Measurements from ENCODE around the gene RIMS4. TPM values are rescaled to one million over a fixed set of nuclear protein-coding genes. Genes with fewer than 3 reads are reported as not detected.

RIMS4 gene
- total RNA-seq, 2 experiments from 2014 or later, result not detected

- ChIA-PET CTCF (no interaction called here), POLR2A (no interaction called here)
- no peaks in the 10 kb centered on the region for H3K36me3 ChIP-seq (ENCODE audit: insufficient read depth, low read length)
- no peaks in the 10 kb centered on the region for H3K4me1 Mint-ChIP-seq (ENCODE audit: low read depth)
- ATAC-seq (ENCODE audit: poor library complexity), result no peak
- no peak overlapping the region for H3K4me3 Mint-ChIP-seq
- no peak overlapping the region for H3K27ac Mint-ChIP-seq
- no peak overlapping the region for H3K4me3 ChIP-seq (ENCODE audit: low read length)
- H3K9me3 Mint-ChIP-seq, result no peaks in the 10 kb centered on the region
- no peaks in the 10 kb centered on the region for H3K9me3 ChIP-seq (ENCODE audit: control insufficient read depth in 1 of 2, insufficient read depth in 1 of 2, low read length in 2 of 2)
- peaks cover 3 to 18% of the 10 kb centered on the region in 2 experiments for H3K27me3 ChIP-seq (ENCODE audit: control insufficient read depth in 1 of 2, insufficient read depth in 2 of 2, low read length in 2 of 2)
- H3K4me1 ChIP-seq (ENCODE audit: insufficient read depth, low read length), result no peaks in the 10 kb centered on the region
- intact Hi-C loops (cut with DNase I, micrococcal nuclease), result no loop called here
- H3K36me3 Mint-ChIP-seq (ENCODE audit: low read depth), result no peaks in the 10 kb centered on the region
- no peak for DNase-seq
- no peak overlapping the region for H3K27ac ChIP-seq (ENCODE audit: low read depth in 1 of 2, low read length in 2 of 2)
- peaks cover 24% of the 10 kb centered on the region for H3K27me3 Mint-ChIP-seq
- no peak for TF ChIP-seq CTCF (IDR thresholded peaks at IDR 0.05)
Measured at GRCh38 chr20:44788706-44789456, 21.5 kb downstream of the RIMS4 start.

- no peak overlapping the region for H3K4me3 ChIP-seq (ENCODE audit: low read length)
- no peak for DNase-seq
- Mint-ChIP-seq H3K4me3 (no peak overlapping the region), H3K27me3 (peaks cover 29% of the 10 kb centered on the region), H3K27ac (no peak overlapping the region), H3K9me3 (no peaks in the 10 kb centered on the region), H3K36me3 (ENCODE audit: low read depth) (no peaks in the 10 kb centered on the region), H3K4me1 (ENCODE audit: low read depth) (no peaks in the 10 kb centered on the region)
- peaks cover 3 to 18% of the 10 kb centered on the region in 2 experiments for H3K27me3 ChIP-seq (ENCODE audit: control insufficient read depth in 1 of 2, insufficient read depth in 2 of 2, low read length in 2 of 2)
- H3K4me1 ChIP-seq (ENCODE audit: insufficient read depth, low read length), result no peaks in the 10 kb centered on the region
- no peaks in the 10 kb centered on the region for H3K36me3 ChIP-seq (ENCODE audit: insufficient read depth, low read length)
- no peaks in the 10 kb centered on the region for H3K9me3 ChIP-seq (ENCODE audit: control insufficient read depth in 1 of 2, insufficient read depth in 1 of 2, low read length in 2 of 2)
- intact Hi-C loops (cut with DNase I, micrococcal nuclease), result no loop called here
- ChIA-PET CTCF (no interaction called here), POLR2A (no interaction called here)
- no peak overlapping the region for H3K27ac ChIP-seq (ENCODE audit: low read depth in 1 of 2, low read length in 2 of 2)
- ATAC-seq (ENCODE audit: poor library complexity), result no peak
- TF ChIP-seq CTCF (IDR thresholded peaks at IDR 0.05), result no peak
Measured at GRCh38 chr20:44787299-44787698, 23.0 kb downstream of the RIMS4 start.

DNA sequence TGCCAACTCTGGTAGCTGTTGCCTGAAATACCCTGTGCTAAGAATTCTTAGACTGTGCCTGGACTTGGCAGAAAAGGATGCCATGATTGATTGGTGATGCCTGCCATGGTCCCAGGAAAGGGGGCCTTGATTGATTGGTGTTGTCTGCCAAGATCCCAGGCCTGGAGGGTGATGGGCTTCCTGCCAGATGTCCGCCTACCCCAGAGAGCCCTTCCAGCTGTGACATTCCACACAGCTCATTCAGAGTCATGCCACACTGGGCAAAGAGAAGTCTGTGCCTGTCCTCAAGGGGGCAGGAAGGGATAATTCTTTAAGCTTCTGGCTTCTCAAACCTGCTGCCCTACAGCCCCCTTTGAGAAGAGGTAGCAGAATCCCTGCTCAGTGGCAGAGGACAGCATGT is 24.6 kb downstream of the RIMS4 start:
- Histone ChIP-seq H3K9me3 (ENCODE audit: control insufficient read depth in 1 of 2, insufficient read depth in 1 of 2, low read length in 2 of 2) (no peaks in the 10 kb centered on the region), H3K27me3 (ENCODE audit: control insufficient read depth in 1 of 2, insufficient read depth in 2 of 2, low read length in 2 of 2) (peaks cover 3 to 15% of the 10 kb centered on the region in 2 experiments), H3K4me1 (ENCODE audit: insufficient read depth, low read length) (no peaks in the 10 kb centered on the region), H3K4me3 (ENCODE audit: low read length) (no peak overlapping the region), H3K27ac (ENCODE audit: low read depth in 1 of 2, low read length in 2 of 2) (no peak overlapping the region), H3K36me3 (ENCODE audit: insufficient read depth, low read length) (no peaks in the 10 kb centered on the region)
- POLR2A ChIA-PET, result no interaction called here
- Mint-ChIP-seq H3K27me3 (peaks cover 36% of the 10 kb centered on the region), H3K27ac (no peak overlapping the region), H3K4me3 (no peak overlapping the region), H3K4me1 (ENCODE audit: low read depth) (no peaks in the 10 kb centered on the region), H3K36me3 (ENCODE audit: low read depth) (no peaks in the 10 kb centered on the region), H3K9me3 (no peaks in the 10 kb centered on the region)
- no peak for TF ChIP-seq CTCF (IDR thresholded peaks at IDR 0.05)
- CTCF ChIA-PET, result no interaction called here
- intact Hi-C loops (cut with DNase I, micrococcal nuclease), result no loop called here
- no peak for ATAC-seq (ENCODE audit: poor library complexity)
- no peak for DNase-seq
